ENCODE measurements around the gene SUCO.
"Not testable (repeated sequence)": the region's sequence is repeated elsewhere in the genome, so short reads cannot be mapped to it uniquely, and the experiment has no call there.

SUCO gene

DNA sequence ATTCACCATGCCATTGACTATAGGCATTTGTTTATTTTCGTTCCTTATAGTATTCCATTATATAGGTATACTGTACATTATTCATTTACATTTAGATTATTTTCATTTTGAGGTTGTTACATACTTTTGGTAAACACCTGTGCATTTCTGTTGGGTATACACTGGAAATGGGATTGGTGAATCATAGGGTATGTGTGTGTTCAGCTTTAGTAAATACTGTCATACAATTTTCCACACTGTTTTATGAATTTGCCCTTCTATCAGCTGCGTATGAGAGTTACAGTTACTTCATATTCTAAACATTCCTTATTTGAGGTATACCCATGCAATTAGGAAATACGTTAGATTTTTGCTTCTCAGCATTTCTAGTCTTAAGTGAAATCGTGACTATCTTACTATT, 70.9 kb downstream of the SUCO start:
- Histone ChIP-seq H3K79me2 (ENCODE audit: control insufficient read depth, insufficient read depth, low read length, unreplicated experiment) (no peaks in the 10 kb centered on the region), H3K36me3 (ENCODE audit: insufficient read depth, low read length) (peaks cover 6% of the 10 kb centered on the region; the same call in 1 of the 2 replicates)

DNA sequence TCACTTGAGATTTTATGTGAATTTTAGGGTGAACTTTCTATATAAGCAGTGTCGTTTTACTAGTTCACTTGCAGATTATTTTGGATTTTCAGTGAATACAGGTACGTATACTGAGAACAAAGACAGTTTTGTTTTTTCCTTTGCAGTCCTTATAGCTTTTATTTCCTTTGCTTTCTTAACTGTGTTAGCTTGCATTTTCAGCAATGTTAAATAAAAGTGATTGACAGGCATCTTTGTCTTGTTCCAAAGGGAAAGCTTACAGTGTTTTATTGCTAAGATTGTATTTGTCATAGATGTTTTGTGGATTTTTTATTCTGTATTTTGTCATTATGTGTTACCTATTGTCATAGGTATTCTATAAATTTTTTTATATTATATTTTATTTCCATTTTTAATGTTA, 72.7 kb downstream of the SUCO start:
- Histone ChIP-seq H3K27me3 (ENCODE audit: insufficient read depth, low read length) (no peaks in the 10 kb centered on the region), H3K79me2 (ENCODE audit: control insufficient read depth, insufficient read depth, low read length, unreplicated experiment) (no peaks in the 10 kb centered on the region), H3K4me1 (ENCODE audit: control insufficient read depth, insufficient read depth, low read length, unreplicated experiment) (peaks cover 6% of the 10 kb centered on the region), H2AFZ (ENCODE audit: low read length, unreplicated experiment) (no peak overlapping the region), H3K4me3 (ENCODE audit: low read depth, low read length) (no peak overlapping the region), H3K27ac (ENCODE audit: low read depth, low read length) (no peak overlapping the region), H3K36me3 (ENCODE audit: insufficient read depth, low read length) (peaks cover 10% of the 10 kb centered on the region)

More for the DNA sequence above, 70.9 kb downstream of the SUCO start:
- Histone ChIP-seq H2AFZ (ENCODE audit: low read length, unreplicated experiment) (no peak overlapping the region), H3K27ac (ENCODE audit: low read depth, low read length) (no peak overlapping the region), H3K27me3 (ENCODE audit: insufficient read depth, low read length) (no peaks in the 10 kb centered on the region), H3K4me3 (ENCODE audit: low read depth, low read length) (no peak overlapping the region), H3K4me1 (ENCODE audit: control insufficient read depth, insufficient read depth, low read length, unreplicated experiment) (peaks cover 6% of the 10 kb centered on the region)

DNA sequence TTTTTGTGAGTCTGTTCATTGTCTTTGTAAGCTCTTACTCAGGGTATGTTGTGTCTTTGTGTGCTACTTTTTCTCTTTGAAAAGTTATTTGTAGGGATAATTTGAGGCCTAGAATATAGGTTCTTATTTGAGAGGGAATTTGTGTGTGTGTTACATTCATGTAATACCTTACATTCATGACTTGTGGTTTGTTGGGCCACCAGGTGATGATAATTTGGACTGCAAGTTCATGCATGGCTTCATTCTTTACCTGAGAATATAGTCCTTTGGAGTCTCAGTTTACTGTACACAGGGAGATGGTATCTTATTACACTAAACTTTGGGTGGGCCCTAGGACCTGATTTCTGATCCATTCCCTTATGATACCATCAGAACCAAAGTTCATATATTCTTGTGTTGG, 74.2 kb downstream of the SUCO start:
- Histone ChIP-seq H3K27me3 (ENCODE audit: insufficient read depth, low read length) (no peaks in the 10 kb centered on the region), H2AFZ (ENCODE audit: low read length, unreplicated experiment) (no peak overlapping the region), H3K27ac (ENCODE audit: low read depth, low read length) (no peak overlapping the region), H3K4me3 (ENCODE audit: low read depth, low read length) (no peak overlapping the region; the same call in 1 of the 2 replicates), H3K4me1 (ENCODE audit: control insufficient read depth, insufficient read depth, low read length, unreplicated experiment) (peaks cover 6% of the 10 kb centered on the region), H3K79me2 (ENCODE audit: control insufficient read depth, insufficient read depth, low read length, unreplicated experiment) (no peaks in the 10 kb centered on the region), H3K36me3 (ENCODE audit: insufficient read depth, low read length) (peaks cover 10% of the 10 kb centered on the region)

DNA sequence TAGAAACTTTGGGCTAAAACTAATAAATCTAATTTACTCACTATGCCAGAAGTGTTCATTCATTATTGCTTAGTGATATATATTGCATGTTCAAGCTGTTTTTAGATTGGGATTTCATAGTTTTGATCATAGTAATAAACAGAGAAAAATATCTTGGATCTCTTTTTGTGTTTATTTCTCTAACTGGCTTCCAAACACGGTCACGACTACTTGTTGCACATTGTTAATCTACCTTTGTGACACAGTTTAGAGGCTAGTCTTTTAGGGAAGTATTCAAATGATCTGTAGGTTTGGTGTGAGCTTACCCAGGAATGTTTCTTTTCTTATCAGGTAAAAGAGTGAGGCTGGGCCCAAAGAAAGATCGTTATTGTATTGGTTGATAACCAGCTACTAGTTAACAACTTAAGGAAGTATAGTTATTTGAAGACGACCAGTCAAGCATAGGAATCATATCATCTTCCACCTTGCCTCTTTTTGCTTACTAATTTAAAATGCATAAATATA, 75.2 kb downstream of the SUCO start:
- Histone ChIP-seq H3K36me3 (ENCODE audit: insufficient read depth, low read length) (peaks cover 8% of the 10 kb centered on the region), H3K79me2 (ENCODE audit: control insufficient read depth, insufficient read depth, low read length, unreplicated experiment) (no peaks in the 10 kb centered on the region), H3K4me3 (ENCODE audit: low read depth, low read length) (no peak overlapping the region), H3K27ac (ENCODE audit: low read depth, low read length) (no peak overlapping the region), H2AFZ (ENCODE audit: low read length, unreplicated experiment) (no peak overlapping the region), H3K4me1 (ENCODE audit: control insufficient read depth, insufficient read depth, low read length, unreplicated experiment) (peaks cover 6% of the 10 kb centered on the region), H3K27me3 (ENCODE audit: insufficient read depth, low read length) (no peaks in the 10 kb centered on the region)

DNA sequence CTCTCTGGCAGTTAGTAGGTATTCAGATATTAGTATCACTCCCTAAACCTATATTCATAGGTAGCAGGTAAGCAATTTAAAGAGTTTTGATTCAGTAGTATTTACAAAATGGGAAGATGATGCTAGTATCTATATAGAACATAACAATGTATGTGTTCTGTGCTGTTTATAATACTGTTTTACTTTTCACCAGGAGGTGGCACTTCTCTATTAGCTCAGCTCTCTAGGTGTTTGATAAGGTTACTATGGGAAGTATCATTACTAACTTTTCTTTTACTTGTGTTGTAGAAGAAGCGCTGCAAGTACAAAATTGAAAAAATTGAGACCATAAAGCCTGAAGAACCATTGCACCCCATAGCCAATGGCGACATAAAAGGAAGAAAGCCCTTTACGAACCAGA, 76.6 kb downstream of the SUCO start:
- Histone ChIP-seq H3K27me3 (ENCODE audit: insufficient read depth, low read length) (no peaks in the 10 kb centered on the region), H3K36me3 (ENCODE audit: insufficient read depth, low read length) (peaks cover 8% of the 10 kb centered on the region), H3K4me3 (ENCODE audit: low read depth, low read length) (no peak overlapping the region), H3K79me2 (ENCODE audit: control insufficient read depth, insufficient read depth, low read length, unreplicated experiment) (no peaks in the 10 kb centered on the region), H3K27ac (ENCODE audit: low read depth, low read length) (no peak overlapping the region), H2AFZ (ENCODE audit: low read length, unreplicated experiment) (no peak overlapping the region), H3K4me1 (ENCODE audit: control insufficient read depth, insufficient read depth, low read length, unreplicated experiment) (peaks cover 6% of the 10 kb centered on the region)

DNA sequence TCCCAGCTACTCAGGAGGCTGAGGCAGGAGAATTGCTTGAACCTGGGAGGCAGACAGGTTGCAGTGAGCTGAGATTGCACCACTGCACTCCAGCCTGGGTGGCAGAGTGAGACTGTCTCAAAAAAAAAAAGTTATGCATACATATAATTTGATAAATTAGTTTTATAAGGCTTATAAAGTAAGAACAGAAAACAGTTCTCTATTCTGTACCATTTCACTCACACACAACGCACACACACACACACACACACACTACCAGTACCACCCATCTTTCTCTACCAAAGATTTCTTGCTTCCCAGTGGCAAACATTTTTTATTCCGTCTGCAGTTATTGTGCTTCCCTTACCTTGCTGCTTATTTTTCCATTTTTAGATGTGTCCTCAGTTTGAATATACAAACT, 79.5 kb downstream of the SUCO start:
- Histone ChIP-seq H3K4me3 (ENCODE audit: low read depth, low read length) (no peak overlapping the region), H3K79me2 (ENCODE audit: control insufficient read depth, insufficient read depth, low read length, unreplicated experiment) (no peaks in the 10 kb centered on the region), H3K36me3 (ENCODE audit: insufficient read depth, low read length) (peaks cover 8% of the 10 kb centered on the region), H3K4me1 (ENCODE audit: control insufficient read depth, insufficient read depth, low read length, unreplicated experiment) (peaks cover 1% of the 10 kb centered on the region), H2AFZ (ENCODE audit: low read length, unreplicated experiment) (no peak overlapping the region), H3K27me3 (ENCODE audit: insufficient read depth, low read length) (no peaks in the 10 kb centered on the region), H3K27ac (ENCODE audit: low read depth, low read length) (no peak overlapping the region)

DNA sequence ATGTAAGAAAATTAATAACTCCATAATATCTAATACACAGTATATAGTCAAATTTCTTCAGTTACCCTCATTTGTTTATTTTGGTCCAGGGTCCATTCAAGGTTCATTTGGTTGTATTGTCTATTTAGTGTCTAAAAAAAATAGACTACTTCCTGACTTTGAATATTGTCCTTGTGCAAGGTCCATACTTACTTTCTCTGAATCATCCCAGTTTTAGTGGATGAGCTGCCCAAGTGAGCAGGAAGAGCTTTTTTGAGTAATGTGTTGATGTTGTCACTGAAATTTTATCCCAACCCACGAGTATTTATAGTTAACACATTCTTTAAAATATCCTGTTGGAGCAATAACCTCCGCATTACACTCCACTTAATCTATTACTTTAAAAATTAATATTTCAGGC, 80.3 kb downstream of the SUCO start:
- H3K4me1 ChIP-seq (ENCODE audit: control insufficient read depth, insufficient read depth, low read length, unreplicated experiment) = no peaks in the 10 kb centered on the region
- H3K36me3 ChIP-seq (ENCODE audit: insufficient read depth, low read length) = peaks cover 8% of the 10 kb centered on the region
- no peak overlapping the region for H3K4me3 ChIP-seq (ENCODE audit: low read depth, low read length)
- no peaks in the 10 kb centered on the region for H3K79me2 ChIP-seq (ENCODE audit: control insufficient read depth, insufficient read depth, low read length, unreplicated experiment)
- no peak overlapping the region for H2AFZ ChIP-seq (ENCODE audit: low read length, unreplicated experiment)
- no peaks in the 10 kb centered on the region for H3K27me3 ChIP-seq (ENCODE audit: insufficient read depth, low read length)
- H3K27ac ChIP-seq (ENCODE audit: low read depth, low read length) = no peak overlapping the region

DNA sequence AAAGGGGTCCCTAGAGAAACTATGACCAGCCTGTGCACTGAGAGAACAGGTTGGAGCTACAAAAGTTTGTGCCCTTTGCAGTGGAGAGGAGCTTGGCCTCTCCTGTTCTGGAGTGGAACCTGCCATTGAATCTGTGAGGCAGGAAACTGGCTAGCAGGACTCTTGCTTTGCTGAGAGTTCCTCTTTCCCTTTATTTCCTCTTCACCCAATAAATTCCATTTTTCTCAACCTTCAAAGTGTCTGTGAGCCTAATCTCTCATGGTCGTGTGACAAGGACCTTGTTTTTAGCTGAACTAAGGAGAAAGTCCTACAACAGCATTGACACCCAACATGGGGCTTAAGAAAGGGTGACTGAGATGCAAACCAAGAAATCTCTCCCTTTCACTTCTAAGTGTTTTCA, 83.2 kb downstream of the SUCO start:
- H2AFZ ChIP-seq (ENCODE audit: low read length, unreplicated experiment) = no peak overlapping the region

DNA sequence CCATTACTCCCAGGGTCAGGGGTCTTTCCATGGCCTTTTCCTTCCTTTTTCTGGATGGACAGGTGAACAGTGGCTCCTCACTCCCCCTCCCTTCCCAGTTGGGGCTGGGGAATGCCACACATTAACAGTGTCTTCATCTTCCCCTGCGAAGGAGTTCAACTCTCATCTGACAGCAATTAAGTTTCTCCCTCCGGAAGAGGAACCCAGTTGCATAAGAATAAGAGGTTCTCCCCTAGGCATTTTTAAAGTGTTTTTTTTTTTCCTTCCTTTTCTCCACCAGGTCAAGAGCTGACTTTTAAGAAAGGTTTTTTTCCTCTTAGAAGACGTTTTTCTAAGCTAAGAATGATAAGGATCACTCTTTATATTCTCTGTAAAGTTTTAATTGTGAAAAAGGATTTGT, 83.7 kb downstream of the SUCO start:
- Histone ChIP-seq H3K4me1 (ENCODE audit: control insufficient read depth, insufficient read depth, low read length, unreplicated experiment) (no peaks in the 10 kb centered on the region), H3K27ac (ENCODE audit: low read depth, low read length) (no peak overlapping the region), H3K27me3 (ENCODE audit: insufficient read depth, low read length) (no peaks in the 10 kb centered on the region), H3K36me3 (ENCODE audit: insufficient read depth, low read length) (no peaks in the 10 kb centered on the region), H2AFZ (ENCODE audit: low read length, unreplicated experiment) (no peak overlapping the region), H3K79me2 (ENCODE audit: control insufficient read depth, insufficient read depth, low read length, unreplicated experiment) (no peaks in the 10 kb centered on the region), H3K4me3 (ENCODE audit: low read depth, low read length) (no peak overlapping the region)

More for the DNA sequence above, 83.2 kb downstream of the SUCO start:
- Histone ChIP-seq H3K36me3 (ENCODE audit: insufficient read depth, low read length) (no peaks in the 10 kb centered on the region), H3K4me1 (ENCODE audit: control insufficient read depth, insufficient read depth, low read length, unreplicated experiment) (no peaks in the 10 kb centered on the region), H3K27me3 (ENCODE audit: insufficient read depth, low read length) (no peaks in the 10 kb centered on the region), H3K4me3 (ENCODE audit: low read depth, low read length) (no peak overlapping the region), H3K27ac (ENCODE audit: low read depth, low read length) (no peak overlapping the region), H3K79me2 (ENCODE audit: control insufficient read depth, insufficient read depth, low read length, unreplicated experiment) (no peaks in the 10 kb centered on the region)

DNA sequence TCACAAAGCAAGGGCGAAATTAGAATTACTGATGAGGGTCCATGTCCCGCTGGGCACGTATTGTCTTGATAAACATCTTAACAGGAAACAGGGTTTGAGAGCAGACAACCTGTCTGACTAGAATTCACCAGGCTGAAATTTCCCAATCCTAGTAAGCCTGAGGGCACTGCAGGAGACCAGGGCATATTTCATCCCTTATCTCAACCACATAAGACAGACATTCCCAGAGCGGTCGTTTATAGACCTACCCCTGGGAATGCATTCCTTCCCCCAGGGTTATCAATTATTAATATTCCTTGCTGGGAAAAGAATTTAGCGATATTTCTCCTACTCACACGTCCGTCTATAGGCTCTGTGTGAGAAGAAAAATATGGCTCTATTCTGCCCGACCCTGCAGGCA, 87.7 kb downstream of the SUCO start:
- not testable (repeated sequence) for H3K4me1 ChIP-seq (ENCODE audit: control insufficient read depth, insufficient read depth, low read length, unreplicated experiment); H3K27ac ChIP-seq (ENCODE audit: low read depth, low read length); H2AFZ ChIP-seq (ENCODE audit: low read length, unreplicated experiment); H3K36me3 ChIP-seq (ENCODE audit: insufficient read depth, low read length); H3K4me3 ChIP-seq (ENCODE audit: low read depth, low read length); H3K27me3 ChIP-seq (ENCODE audit: insufficient read depth, low read length); H3K79me2 ChIP-seq (ENCODE audit: control insufficient read depth, insufficient read depth, low read length, unreplicated experiment)

DNA sequence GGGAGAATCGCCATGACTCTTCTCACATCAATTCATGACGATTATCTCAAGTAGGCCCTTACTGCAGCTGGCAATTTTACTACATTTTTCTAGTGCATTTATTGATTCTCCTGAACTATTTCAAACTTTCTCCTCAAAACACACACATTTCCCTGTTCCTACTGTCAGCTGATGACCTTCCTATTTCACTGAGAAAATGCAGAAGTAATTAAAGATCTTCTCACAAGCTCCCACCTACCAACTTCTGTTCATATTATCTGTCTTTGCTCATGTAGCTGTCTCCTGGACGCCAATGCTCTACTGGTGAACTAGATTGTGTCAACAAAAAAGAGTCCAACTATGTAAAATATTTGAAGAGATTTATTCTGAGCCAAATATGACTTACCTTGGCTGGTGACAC, 89.6 kb downstream of the SUCO start:
- H3K79me2 ChIP-seq (ENCODE audit: control insufficient read depth, insufficient read depth, low read length, unreplicated experiment) = no peaks in the 10 kb centered on the region
- H2AFZ ChIP-seq (ENCODE audit: low read length, unreplicated experiment) = no peak overlapping the region
- H3K4me1 ChIP-seq (ENCODE audit: control insufficient read depth, insufficient read depth, low read length, unreplicated experiment) = no peaks in the 10 kb centered on the region
- no peaks in the 10 kb centered on the region for H3K36me3 ChIP-seq (ENCODE audit: insufficient read depth, low read length)
- no peak overlapping the region for H3K4me3 ChIP-seq (ENCODE audit: low read depth, low read length)
- H3K27me3 ChIP-seq (ENCODE audit: insufficient read depth, low read length) = no peaks in the 10 kb centered on the region
- H3K27ac ChIP-seq (ENCODE audit: low read depth, low read length) = no peak overlapping the region
